CD4-positive, alpha-beta T cell treated with Interleukin-4 for 4 hours (primary cell): ENCODE measurements around the gene CLOCK.

ENCODE experiments used
- DNase-seq: peaks from one replicate; pipeline ENCODE4 v3.0.0-alpha.2; 2020

CLOCK gene

GRCh38 chr4:55475394-55476243 lies 71.1 kb downstream of the CLOCK start:
- DNase-seq, result no peak

DNA sequence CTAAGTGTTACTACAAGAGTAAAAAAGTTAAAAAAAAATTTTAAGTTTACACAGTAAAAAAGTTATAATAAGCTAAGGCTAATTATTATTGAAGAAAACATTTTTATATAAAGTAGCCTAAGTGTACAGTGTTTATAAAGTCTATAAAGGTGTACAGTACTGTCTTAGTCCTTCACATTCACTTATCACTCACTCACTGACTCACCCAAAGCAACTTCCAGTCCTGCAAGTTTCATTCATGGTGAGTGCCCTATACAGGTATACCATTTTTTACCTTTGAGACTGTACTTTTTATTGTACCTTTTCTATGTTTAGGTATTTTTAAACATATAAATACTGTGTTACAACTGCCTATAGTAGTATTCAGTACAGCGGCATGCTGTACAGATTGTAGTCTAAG lies 76.7 kb downstream of the CLOCK start:
- no peak for DNase-seq

DNA sequence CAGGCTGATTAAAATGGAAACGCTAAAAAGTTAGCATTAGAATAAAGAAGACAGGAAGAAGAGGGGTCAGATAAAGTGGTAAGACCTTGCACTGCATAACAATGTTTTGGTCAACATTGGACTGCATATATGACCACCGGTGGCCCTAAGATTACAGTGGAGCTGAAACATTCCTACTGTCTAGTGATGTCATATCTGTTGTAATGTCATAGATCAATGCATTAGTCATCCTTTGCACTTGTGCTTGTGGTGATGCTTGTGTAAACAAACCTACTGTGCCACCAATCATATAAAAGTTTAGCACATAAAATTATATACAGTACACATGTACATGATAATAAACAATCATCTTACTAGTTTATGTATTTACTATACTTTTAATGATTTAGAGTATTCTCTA lies 78.0 kb downstream of the CLOCK start:
- no peak for DNase-seq

DNA sequence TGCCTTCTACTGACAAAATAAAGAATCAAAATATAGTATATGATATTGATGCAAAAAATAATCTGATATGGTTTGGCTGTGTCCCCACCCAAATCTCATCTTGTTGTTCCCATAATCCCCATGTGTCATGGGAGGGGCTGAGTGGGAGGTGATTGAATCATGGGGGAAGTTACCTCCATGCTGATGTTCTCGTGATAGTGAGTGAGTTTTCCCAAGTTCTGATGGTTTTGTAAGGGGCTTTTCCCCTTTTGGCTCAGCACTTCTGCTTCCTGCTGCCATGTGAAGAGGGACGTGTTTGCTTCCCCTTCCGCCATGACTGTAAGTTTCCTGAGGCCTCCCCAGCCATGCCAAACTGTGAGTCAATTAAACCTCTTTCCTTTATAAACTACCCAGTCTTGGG lies 80.7 kb downstream of the CLOCK start:
- DNase-seq, result no peak

DNA sequence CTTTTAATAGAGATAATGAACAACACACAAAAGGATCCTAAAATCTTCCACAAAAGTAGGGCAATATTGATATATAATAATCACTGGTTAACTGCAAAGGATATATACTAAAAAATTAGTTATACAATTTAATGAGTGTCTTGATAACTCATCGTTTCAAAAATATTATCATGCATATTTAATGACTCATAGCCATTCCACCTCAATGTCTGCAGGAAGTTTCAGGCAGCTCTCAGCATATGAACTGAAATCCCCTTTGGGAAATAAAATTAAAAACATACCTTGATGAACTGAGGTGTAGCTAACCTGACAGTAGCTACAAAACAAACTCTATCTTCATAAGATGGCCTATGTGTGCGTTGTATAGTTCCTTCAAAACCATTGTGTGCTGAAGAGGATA lies 88.1 kb downstream of the CLOCK start:
- DNase-seq, result no peak

- no peak for DNase-seq
Observed at GRCh38 chr4:55458164-55458563, 88.5 kb downstream of the CLOCK start.

- DNase-seq, result no peak
Observed at GRCh38 chr4:55450566-55450965, 96.1 kb downstream of the CLOCK start.

DNA sequence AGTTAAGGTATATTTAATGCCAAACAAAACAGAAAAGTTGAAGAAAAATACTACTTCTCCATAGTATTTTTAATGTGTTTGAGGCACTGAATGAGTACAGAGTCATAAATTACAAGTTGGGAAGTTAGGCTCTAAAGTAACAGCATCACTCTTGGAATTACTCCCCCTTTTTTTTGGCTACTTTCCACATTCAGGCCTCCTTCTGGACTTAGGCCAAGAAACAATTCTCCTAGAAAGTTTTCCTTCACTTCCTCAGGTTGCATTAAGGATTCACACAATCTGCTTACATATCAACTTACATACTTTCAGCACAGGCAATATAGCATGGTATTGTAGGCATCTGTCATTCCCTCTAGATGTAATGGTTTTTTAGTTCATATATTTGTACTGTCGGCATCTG lies 98.9 kb downstream of the CLOCK start:
- DNase-seq, result no peak

- no peak for DNase-seq
Observed at GRCh38 chr4:55447108-55447708, 99.5 kb downstream of the CLOCK start.

- DNase-seq, result no peak
Observed at GRCh38 chr4:55446578-55446922, 100.2 kb downstream of the CLOCK start.

- DNase-seq, result no peak
Observed at GRCh38 chr4:55445921-55446577, 100.7 kb downstream of the CLOCK start.

DNA sequence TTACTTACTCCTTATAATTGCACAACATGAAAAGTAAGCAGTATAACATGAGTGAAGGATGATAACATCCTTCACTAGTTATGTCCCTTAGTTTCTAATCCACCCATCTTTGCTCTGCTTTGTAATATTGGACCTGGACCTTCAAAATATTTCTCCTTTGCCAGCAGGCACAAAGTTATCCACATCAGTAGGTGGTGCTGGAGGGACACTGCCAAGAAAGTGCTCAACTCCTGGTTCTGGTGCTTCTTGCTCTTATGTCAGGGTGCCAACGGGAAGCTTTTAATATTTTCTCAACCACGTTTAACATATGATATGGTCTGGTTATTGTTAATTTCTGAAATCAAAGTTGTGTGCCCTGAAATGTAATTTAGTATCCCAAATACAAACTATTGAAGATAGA lies 101.9 kb downstream of the CLOCK start:
- DNase-seq, result peak; percentile 15

DNA sequence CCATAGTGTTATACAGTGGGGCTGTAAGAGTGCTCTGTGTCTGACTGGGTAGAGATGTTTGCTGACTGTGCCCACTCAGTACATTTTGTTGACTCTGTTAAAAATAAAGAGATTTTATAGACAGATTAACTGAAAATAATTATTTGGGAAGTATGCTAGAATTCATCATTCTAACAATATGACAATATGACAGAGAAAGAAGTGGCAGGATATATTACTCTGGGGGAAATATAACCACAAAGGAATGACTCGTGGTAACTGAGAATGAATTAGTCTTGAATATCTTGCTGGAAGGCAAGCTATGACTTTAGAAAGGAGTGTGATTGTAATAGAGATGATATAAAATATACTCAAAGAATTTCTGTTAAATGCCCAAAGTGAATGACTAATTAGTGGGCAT lies 104.2 kb downstream of the CLOCK start:
- no peak for DNase-seq

DNA sequence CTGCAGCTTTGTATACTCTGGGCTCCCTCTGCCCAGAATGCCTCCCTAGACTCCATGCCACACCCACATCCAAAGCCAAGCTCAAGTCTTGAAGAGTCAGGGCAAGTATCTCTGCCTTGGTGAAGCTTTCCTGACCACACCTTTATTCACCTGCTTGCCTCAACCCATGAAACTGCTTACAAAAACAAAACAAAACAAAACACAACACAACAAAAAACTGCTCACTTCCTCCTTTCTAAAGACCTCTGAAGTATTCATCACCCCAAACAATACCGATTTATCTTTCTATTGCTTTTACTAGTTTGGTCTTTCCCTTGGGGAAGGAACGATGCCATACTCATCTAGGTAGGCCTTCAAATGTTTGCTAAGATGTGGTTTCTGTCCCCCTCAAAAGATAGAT lies 105.9 kb downstream of the CLOCK start:
- DNase-seq, result no peak

DNA sequence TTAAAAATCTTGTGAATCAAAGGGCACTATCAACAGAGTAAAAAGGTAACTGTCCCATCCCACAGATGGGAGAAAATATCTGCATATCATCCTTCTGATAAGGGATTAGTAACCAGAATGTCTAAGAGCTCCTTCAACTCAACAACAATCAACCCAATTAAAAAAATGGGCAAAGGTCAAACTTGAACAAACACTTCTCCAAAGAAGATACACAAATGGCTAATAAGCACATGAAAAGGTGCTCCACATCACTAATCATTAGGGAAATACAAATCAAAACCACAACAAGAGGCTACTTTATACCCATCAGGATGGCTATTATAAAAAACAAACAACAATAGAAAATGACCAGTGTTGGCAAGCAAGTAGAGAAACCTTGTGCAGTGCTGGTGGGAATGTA lies 107.7 kb downstream of the CLOCK start:
- DNase-seq, result no peak

DNA sequence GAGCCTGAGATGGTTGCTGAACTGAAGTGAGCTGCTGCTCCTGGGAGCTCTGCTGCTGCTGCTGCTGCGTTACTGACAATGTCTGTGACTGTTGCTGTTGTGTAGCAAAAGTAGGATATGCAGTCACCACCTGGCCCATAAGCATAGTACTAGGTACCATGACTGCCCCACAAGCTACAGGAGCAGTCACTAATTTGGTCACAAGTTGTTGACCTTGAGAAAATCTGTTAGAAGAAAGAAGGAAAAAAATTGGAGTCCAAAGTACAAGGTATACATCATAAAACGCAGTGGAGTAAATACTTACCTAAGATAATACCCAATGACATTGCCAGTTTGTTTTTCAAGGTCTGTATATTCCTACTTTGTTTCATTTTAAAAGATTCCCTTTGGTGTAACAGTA lies 108.4 kb downstream of the CLOCK start:
- DNase-seq, result no peak

GRCh38 chr4:55437823-55438222 lies 108.9 kb downstream of the CLOCK start:
- DNase-seq, result no peak

DNA sequence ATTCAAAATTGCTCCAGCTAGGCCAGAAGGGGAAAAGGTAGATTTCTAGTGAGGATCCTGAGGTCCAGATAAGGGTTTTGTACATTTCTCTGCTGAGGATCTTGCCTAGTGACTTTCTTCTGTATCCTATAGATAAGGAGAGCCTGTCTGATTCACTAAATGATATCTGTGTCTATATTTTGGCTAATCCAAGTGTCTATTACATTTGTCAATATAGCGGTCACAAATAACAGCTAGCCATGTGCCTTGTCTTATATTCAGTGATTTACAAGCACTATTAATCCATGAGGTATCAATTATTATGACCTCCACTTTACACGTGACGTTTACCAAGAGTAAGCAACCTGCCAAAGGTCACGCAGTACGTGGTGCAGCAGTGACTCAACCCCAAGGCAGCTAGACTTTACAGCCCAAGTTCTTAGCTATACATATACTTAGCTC lies 109.3 kb downstream of the CLOCK start:
- DNase-seq, result no peak

DNA sequence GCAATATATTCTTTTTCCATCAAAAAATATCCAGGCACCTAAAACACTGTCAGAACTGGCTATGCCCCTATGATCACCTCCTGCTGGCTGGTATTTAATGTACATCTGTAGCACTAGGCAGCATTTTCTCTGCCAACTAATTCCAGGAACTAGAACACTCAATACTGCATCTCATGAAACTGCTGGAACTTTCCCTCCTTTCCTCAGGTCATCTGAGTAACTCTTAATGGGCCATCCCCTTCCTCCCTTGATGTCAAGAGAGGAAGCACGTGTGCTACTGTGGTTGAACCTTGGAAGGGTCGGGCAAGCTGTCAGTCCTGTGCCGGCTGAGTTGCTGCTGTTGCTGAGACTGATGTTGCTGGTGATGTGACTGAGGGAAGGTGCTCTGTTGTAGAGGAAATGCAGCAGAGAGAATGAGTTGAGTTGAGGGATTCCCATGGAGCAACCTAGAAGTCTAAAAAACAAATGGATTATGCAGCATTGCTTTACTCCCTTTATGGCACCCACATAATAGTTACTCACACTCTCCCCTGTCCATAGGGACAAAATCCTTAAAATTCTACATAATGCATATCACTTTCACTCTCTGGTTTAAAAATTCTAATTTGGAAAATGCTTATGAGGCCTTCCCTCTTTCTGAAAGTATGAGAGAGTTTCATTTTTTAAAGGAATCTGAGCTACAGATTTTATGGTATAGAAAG lies 111.4 kb downstream of the CLOCK start:
- DNase-seq, result peak; percentile 8

GRCh38 chr4:55431710-55432336 lies 114.9 kb downstream of the CLOCK start:
- DNase-seq, result no peak

- no peak for DNase-seq
Observed at GRCh38 chr4:55424791-55425190, 121.9 kb downstream of the CLOCK start.

GRCh38 chr4:55416176-55416575 lies 130.5 kb downstream of the CLOCK start:
- no peak for DNase-seq

GRCh38 chr4:55411621-55412020 lies 135.1 kb downstream of the CLOCK start:
- no peak for DNase-seq
